CD14-positive monocyte (primary cell): ENCODE measurements around the gene FYB2. TPM values are rescaled to one million over a fixed set of nuclear protein-coding genes. Genes with fewer than 3 reads are reported as not detected.

Experiments used
- DNase-seq, 3 donors: peaks; one replicate each; pipeline ENCODE4 v3.0.0-alpha.2; 2011 to 2022
- H2AFZ ChIP-seq: 2 replicates; pipeline ENCODE4 v1.6.0; 2012; ENCODE audit warnings: mild to moderate bottlenecking, low read depth, low read length, inconsistent platforms; ENCODE audit not compliant: insufficient read depth, poor library complexity, severe bottlenecking
- H3K27ac ChIP-seq, 2 donors: 1 replicate in 1 of 2; 2 replicates in 1 of 2; pipeline ENCODE4 v1.5.1; 2012 to 2013; ENCODE audit warnings: low read length in 2 of 2, control low read depth in 1 of 2, inconsistent platforms in 1 of 2, low read depth in 1 of 2, mild to moderate bottlenecking in 1 of 2
- H3K27me3 ChIP-seq, 2 donors: one replicate each; pipeline versions ENCODE4 v1.6.0 to v1.6.1; 2011 to 2013; ENCODE audit warnings: low read length in 2 of 2; ENCODE audit not compliant: control insufficient read depth in 2 of 2, insufficient read depth in 2 of 2
- H3K36me3 ChIP-seq, 2 donors: replicated peaks in 1 of 2; 1 replicate in 1 of 2; 2 replicates in 1 of 2; pipeline versions ENCODE4 v1.5.1 to v1.6.1; 2012 to 2013; ENCODE audit warnings: low read length in 2 of 2, control low read depth in 1 of 2, inconsistent platforms in 1 of 2, mild to moderate bottlenecking in 1 of 2; ENCODE audit not compliant: insufficient read depth in 2 of 2, control insufficient read depth in 1 of 2
- H3K4me1 ChIP-seq, 2 donors: 1 replicate in 1 of 2; 2 replicates in 1 of 2; pipeline versions ENCODE4 v1.5.1 to v1.6.1; 2012 to 2013; ENCODE audit warnings: low read length in 2 of 2, control low read depth in 1 of 2, inconsistent platforms in 1 of 2, mild to moderate bottlenecking in 1 of 2, moderate library complexity in 1 of 2; ENCODE audit not compliant: insufficient read depth in 2 of 2, control insufficient read depth in 1 of 2
- H3K4me2 ChIP-seq: replicated peaks from 2 replicates; pipeline ENCODE3; 2012; ENCODE audit warnings: low read length, moderate library complexity, mild to moderate bottlenecking; ENCODE audit not compliant: poor library complexity, severe bottlenecking; ENCODE audit errors: extremely low read depth
- H3K4me3 ChIP-seq, 3 experiments: fragments of 200-600 bp in 1 of 3; sonication (generic) in 1 of 3; replicated peaks in 1 of 3; 1 replicate in 2 of 3; 2 replicates in 1 of 3; pipeline ENCODE4 v1.5.1; 2011 to 2013; ENCODE audit warnings: low read length in 3 of 3, mild to moderate bottlenecking in 3 of 3, control low read depth in 2 of 3, low read depth in 2 of 3, inconsistent platforms in 1 of 3, moderate library complexity in 1 of 3
- H3K79me2 ChIP-seq: 2 replicates; pipeline ENCODE4 v1.6.0; 2012; ENCODE audit warnings: mild to moderate bottlenecking, control low read depth, inconsistent platforms, low read length, moderate library complexity; ENCODE audit not compliant: insufficient read depth
- H3K9ac ChIP-seq: 2 replicates; pipeline ENCODE4 v1.6.0; 2017; ENCODE audit warnings: low read length, mild to moderate bottlenecking; ENCODE audit not compliant: insufficient read depth, poor library complexity, severe bottlenecking
- H3K9me3 ChIP-seq, 2 donors: replicated peaks in 1 of 2; 1 replicate in 1 of 2; 2 replicates in 1 of 2; pipeline versions ENCODE4 v1.5.1 to v1.6.1; 2012 to 2013; ENCODE audit warnings: low read length in 2 of 2, control low read depth in 1 of 2; ENCODE audit not compliant: control insufficient read depth in 1 of 2, insufficient read depth in 1 of 2
- H4K20me1 ChIP-seq: 2 replicates; pipeline ENCODE4 v1.6.0; 2012; ENCODE audit warnings: mild to moderate bottlenecking, low read length, control low read depth, moderate library complexity; ENCODE audit not compliant: insufficient read depth
- H3K27ac Mint-ChIP-seq, 7 donors: one replicate each; pipeline ENCODE4 v1.8.0; 2020; ENCODE audit warnings: mild to moderate bottlenecking in 7 of 7, mixed read lengths in 7 of 7, moderate library complexity in 6 of 7, inconsistent platforms in 2 of 7
- H3K27me3 Mint-ChIP-seq, 3 donors: one replicate each; pipeline ENCODE4 v1.8.0; 2021 to 2022; ENCODE audit warnings: low read depth in 3 of 3, mild to moderate bottlenecking in 3 of 3, mixed read lengths in 3 of 3, moderate library complexity in 3 of 3, inconsistent platforms in 1 of 3
- H3K36me3 Mint-ChIP-seq, 2 donors: one replicate each; pipeline ENCODE4 v1.8.0; 2020; ENCODE audit warnings: mixed read lengths in 2 of 2, inconsistent platforms in 1 of 2, mild to moderate bottlenecking in 1 of 2
- H3K4me1 Mint-ChIP-seq: one replicate; pipeline ENCODE4 v1.8.0; 2020; ENCODE audit warnings: mild to moderate bottlenecking, mixed read lengths
- H3K4me3 Mint-ChIP-seq, 2 donors: one replicate each; pipeline ENCODE4 v1.8.0; 2020; ENCODE audit warnings: mild to moderate bottlenecking in 2 of 2, mixed read lengths in 2 of 2, moderate library complexity in 1 of 2
- H3K9me3 Mint-ChIP-seq, 7 donors: one replicate each; pipeline ENCODE4 v1.8.0; 2020 to 2022; ENCODE audit warnings: mixed read lengths in 7 of 7, mild to moderate bottlenecking in 6 of 7, moderate library complexity in 6 of 7, inconsistent platforms in 2 of 7
- WGBS: methylation state at CpG from one replicate; pipeline ENCODE4 v1.1.5; 2013; ENCODE audit warnings: missing lambda C conversion rate; ENCODE audit not compliant: insufficient coverage; 5-methylcytosine and 5-hydroxymethylcytosine counted together
- intact Hi-C, 2 donors: fragments of 100-400 bp; cut with micrococcal nuclease; formaldehyde crosslinking; loops; one replicate each; pipeline versions ENCODE4 v1.15.0 to v1.15.1; 2023
- polyA plus RNA-seq, 3 donors: library from polyadenylated mRNA; depleted of rRNA in 1 of 3; unstranded in 2 of 3; stranded (reverse) in 1 of 3; fragments of 300-500 nt in 2 of 3; fragments of >200 nt in 1 of 3; fragmentation: Illumina TruSeq in 2 of 3; gene quantifications; 1 replicate in 2 of 3; 2 replicates in 1 of 3; pipeline ENCODE4 v1.2.3, GENCODE V29; 2012 to 2021
- TF ChIP-seq, protein P1 (sequence below): fragments of 200-600 bp; IDR thresholded peaks from one replicate; pipeline ENCODE4 v1.8.0; 2022; ENCODE audit warnings: antibody characterized with exemption, mild to moderate bottlenecking

FYB2 gene
- polyA plus RNA-seq, 3 donors: not detected

DNA sequence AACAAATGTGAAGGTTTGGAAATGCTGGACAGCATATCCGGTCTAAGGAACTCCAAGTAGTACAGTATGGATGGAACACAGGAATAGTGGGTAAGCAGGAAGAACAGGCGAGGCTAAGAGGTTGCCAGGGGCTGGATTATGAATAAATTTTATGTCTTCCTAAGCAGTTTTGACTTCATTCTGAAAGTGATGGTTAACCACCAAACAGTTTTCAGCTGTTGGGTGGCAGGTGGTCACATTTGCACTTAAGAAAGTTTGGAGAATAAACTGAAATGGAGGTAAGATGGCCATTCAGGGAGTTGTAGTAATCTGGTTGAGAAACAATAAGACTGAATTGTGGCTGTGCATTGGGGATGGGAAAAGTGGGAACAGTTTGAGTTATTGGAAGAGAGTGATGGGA, 90.2 kb downstream of the FYB2 start:
- H3K27me3 ChIP-seq: no peaks in the 10 kb centered on the region
- Mint-ChIP-seq H3K4me3 (no peak overlapping the region), H3K27me3 (peaks cover 2 to 9% (median 4%) of the 10 kb centered on the region in 3 donors), H3K4me1 (no peaks in the 10 kb centered on the region), H3K27ac (no peak overlapping the region), H3K9me3 (peaks cover 0 to 6% (median 0%) of the 10 kb centered on the region in 7 donors), H3K36me3 (no peaks in the 10 kb centered on the region)
- H3K4me3 ChIP-seq: no peak overlapping the region
- H3K36me3 ChIP-seq: no peaks in the 10 kb centered on the region
- DNase-seq: no peak
- intact Hi-C loops: no loop called here
- H3K9me3 ChIP-seq: no peaks in the 10 kb centered on the region
- H3K4me2 ChIP-seq: no peak overlapping the region
- no peaks in the 10 kb centered on the region for H4K20me1 ChIP-seq
- TF ChIP-seq, protein P1, sequence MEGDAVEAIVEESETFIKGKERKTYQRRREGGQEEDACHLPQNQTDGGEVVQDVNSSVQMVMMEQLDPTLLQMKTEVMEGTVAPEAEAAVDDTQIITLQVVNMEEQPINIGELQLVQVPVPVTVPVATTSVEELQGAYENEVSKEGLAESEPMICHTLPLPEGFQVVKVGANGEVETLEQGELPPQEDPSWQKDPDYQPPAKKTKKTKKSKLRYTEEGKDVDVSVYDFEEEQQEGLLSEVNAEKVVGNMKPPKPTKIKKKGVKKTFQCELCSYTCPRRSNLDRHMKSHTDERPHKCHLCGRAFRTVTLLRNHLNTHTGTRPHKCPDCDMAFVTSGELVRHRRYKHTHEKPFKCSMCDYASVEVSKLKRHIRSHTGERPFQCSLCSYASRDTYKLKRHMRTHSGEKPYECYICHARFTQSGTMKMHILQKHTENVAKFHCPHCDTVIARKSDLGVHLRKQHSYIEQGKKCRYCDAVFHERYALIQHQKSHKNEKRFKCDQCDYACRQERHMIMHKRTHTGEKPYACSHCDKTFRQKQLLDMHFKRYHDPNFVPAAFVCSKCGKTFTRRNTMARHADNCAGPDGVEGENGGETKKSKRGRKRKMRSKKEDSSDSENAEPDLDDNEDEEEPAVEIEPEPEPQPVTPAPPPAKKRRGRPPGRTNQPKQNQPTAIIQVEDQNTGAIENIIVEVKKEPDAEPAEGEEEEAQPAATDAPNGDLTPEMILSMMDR: no peak
- 88% methylated on average over 2 of the region's 2 CpGs for WGBS
- no peak overlapping the region for H3K9ac ChIP-seq
- H2AFZ ChIP-seq: no peak overlapping the region
- no peaks in the 10 kb centered on the region for H3K4me1 ChIP-seq
- H3K79me2 ChIP-seq: no peaks in the 10 kb centered on the region
- no peak overlapping the region for H3K27ac ChIP-seq

DNA sequence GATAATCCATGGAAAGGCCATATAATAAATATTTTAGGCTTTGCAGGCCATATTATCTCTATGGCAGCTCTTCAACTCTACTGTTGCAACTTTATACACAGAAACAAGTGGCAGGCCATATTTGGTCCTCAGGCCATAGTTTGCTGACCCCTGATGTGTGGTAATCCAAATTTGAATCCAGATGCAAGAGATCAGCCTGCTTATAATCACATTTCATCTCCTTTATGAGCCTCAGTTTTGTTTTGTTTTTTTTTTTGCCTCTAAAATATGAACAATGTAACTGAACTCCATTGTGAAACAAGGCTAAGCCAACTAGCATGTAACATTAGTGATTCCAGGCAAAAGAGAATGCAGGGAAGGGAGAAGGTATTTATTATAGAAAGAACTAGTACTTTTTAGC, 92.5 kb downstream of the FYB2 start:
- peaks cover 2 to 6% (median 4%) of the 10 kb centered on the region in 3 donors for H3K27me3 Mint-ChIP-seq
- Histone ChIP-seq H4K20me1 (no peaks in the 10 kb centered on the region), H3K9me3 (no peaks in the 10 kb centered on the region), H3K79me2 (no peaks in the 10 kb centered on the region), H3K9ac (no peak overlapping the region), H3K4me1 (no peaks in the 10 kb centered on the region), H3K36me3 (no peaks in the 10 kb centered on the region), H3K27ac (no peak overlapping the region), H3K4me2 (no peak overlapping the region), H3K4me3 (no peak overlapping the region), H2AFZ (no peak overlapping the region), H3K27me3 (no peaks in the 10 kb centered on the region)
- H3K27ac Mint-ChIP-seq: no peak overlapping the region
- H3K4me1 Mint-ChIP-seq: no peaks in the 10 kb centered on the region
- TF ChIP-seq, protein P1: no peak
- H3K9me3 Mint-ChIP-seq: peaks cover 0 to 5% (median 0%) of the 10 kb centered on the region in 7 donors
- intact Hi-C loops: no loop called here
- no peak overlapping the region for H3K4me3 Mint-ChIP-seq
- no peaks in the 10 kb centered on the region for H3K36me3 Mint-ChIP-seq
- DNase-seq: no peak
